Ascending aorta (tissue), 2 donors: ENCODE measurements around the gene CLDN24. TPM values are rescaled to one million over a fixed set of nuclear protein-coding genes. Genes with fewer than 3 reads are reported as not detected.

ENCODE experiments used
- DNase-seq, 2 donors: peaks; one replicate each; pipeline ENCODE4 v3.0.0-alpha.2; 2019; ENCODE audit warnings: low spot score in 2 of 2
- H3K27ac ChIP-seq, 2 donors: fragments of 200-600 bp; sonication (generic); one replicate each; pipeline ENCODE4 v1.5.1; 2016 to 2017; ENCODE audit warnings: mild to moderate bottlenecking in 1 of 2
- H3K27me3 ChIP-seq: fragments of 200-600 bp; sonication (generic); one replicate; pipeline ENCODE4 v1.5.1; 2017
- H3K36me3 ChIP-seq, 2 donors: fragments of 200-600 bp; sonication (generic); one replicate each; pipeline ENCODE4 v1.5.1; 2016
- H3K4me1 ChIP-seq, 2 donors: fragments of 200-600 bp; sonication (generic); one replicate each; pipeline ENCODE4 v1.5.1; 2016 to 2017; ENCODE audit warnings: mild to moderate bottlenecking in 1 of 2
- H3K4me3 ChIP-seq, 2 donors: fragments of 200-600 bp; sonication (generic); one replicate each; pipeline ENCODE4 v1.5.1; 2016 to 2017; ENCODE audit warnings: mild to moderate bottlenecking in 1 of 2
- H3K9me3 ChIP-seq, 2 donors: fragments of 200-600 bp; sonication (generic); one replicate each; pipeline ENCODE4 v1.5.1; 2016
- intact Hi-C: fragments of 100-400 bp; cut with DNase I; formaldehyde crosslinking; loops from one replicate; pipeline ENCODE4 v1.15.1; 2023
- total RNA-seq: library from RNA; depleted of rRNA; stranded (reverse); fragments of >200 nt; gene quantifications from one replicate; pipeline ENCODE4 v1.1.0, GENCODE V29; 2016
- TF ChIP-seq, protein P1 (sequence below), 3 experiments: fragments of 200-600 bp in 2 of 3; fragments of 450-650 bp in 1 of 3; sonication (generic) in 2 of 3; IDR thresholded peaks; one replicate each; pipeline ENCODE4 v1.5.1; 2016 to 2019; ENCODE audit warnings: antibody characterized with exemption in 3 of 3, mild to moderate bottlenecking in 1 of 3, moderate library complexity in 1 of 3

Gene CLDN24
- not detected for total RNA-seq

DNA sequence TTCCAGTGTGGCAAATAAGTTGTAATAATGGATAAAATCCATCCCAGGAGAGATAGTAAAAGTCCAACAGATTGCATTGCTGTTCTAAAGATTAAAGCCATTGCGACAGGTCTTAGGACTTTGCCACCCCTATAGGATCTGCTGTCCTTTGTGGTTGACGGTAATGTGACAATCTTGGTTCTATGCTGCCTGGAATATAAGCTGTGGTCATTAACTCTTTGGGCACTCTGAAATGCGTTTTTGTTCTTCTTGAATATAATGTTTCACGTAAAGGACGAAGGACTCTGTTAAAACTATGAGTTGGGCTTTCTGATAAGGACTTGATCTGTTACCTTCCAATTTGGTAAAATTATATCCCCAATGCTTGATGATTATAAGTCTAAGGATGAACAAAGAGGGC lies at the start of gene CLDN24:
TSS of gene CLDN24 (minus strand) at position 101 of the 400 bp plus-strand sequence. CDS start at position 101, 0 bp downstream.
- TF ChIP-seq, protein P1, sequence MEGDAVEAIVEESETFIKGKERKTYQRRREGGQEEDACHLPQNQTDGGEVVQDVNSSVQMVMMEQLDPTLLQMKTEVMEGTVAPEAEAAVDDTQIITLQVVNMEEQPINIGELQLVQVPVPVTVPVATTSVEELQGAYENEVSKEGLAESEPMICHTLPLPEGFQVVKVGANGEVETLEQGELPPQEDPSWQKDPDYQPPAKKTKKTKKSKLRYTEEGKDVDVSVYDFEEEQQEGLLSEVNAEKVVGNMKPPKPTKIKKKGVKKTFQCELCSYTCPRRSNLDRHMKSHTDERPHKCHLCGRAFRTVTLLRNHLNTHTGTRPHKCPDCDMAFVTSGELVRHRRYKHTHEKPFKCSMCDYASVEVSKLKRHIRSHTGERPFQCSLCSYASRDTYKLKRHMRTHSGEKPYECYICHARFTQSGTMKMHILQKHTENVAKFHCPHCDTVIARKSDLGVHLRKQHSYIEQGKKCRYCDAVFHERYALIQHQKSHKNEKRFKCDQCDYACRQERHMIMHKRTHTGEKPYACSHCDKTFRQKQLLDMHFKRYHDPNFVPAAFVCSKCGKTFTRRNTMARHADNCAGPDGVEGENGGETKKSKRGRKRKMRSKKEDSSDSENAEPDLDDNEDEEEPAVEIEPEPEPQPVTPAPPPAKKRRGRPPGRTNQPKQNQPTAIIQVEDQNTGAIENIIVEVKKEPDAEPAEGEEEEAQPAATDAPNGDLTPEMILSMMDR (IDR thresholded peaks at IDR 0.05) = no peak
- H3K9me3 ChIP-seq = no peaks in the 10 kb centered on the region
- intact Hi-C loops = no loop called here
- no peaks in the 10 kb centered on the region for H3K4me1 ChIP-seq
- peaks cover 0 to 4% of the 10 kb centered on the region in 2 donors for H3K36me3 ChIP-seq
- no peak for DNase-seq
- no peak within 1 kb of the TSS for H3K4me3 ChIP-seq
- no peaks in the 10 kb centered on the region for H3K27me3 ChIP-seq
- H3K27ac ChIP-seq = no peak within 1 kb of the TSS

DNA sequence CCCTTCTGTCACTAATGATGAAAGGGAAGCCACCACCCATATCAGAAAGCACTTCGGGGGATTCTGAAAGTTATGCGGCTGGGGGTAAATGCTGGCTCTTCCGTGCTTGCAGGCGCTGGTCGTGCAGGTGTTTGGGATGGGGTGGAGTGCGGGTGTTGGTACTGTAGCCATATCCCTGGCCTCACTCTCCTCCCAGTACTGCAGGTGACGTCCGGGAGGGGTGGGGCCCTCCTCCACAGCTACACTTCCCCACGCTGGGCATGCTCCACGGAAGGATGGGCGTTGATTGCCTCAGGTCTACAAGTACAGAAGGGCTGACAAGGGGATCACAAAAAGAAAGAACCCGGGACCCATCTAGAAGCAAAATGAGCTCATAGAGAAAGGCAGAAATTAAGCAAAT lies 48.6 kb upstream of the CLDN24 start:
- DNase-seq = no peak
- Histone ChIP-seq H3K9me3 (no peaks in the 10 kb centered on the region), H3K4me3 (no peak overlapping the region), H3K27ac (no peak overlapping the region), H3K4me1 (no peaks in the 10 kb centered on the region), H3K36me3 (no peaks in the 10 kb centered on the region), H3K27me3 (no peaks in the 10 kb centered on the region)
- TF ChIP-seq, protein P1 (IDR thresholded peaks at IDR 0.05) = no peak
- intact Hi-C loops = no loop called here

DNA sequence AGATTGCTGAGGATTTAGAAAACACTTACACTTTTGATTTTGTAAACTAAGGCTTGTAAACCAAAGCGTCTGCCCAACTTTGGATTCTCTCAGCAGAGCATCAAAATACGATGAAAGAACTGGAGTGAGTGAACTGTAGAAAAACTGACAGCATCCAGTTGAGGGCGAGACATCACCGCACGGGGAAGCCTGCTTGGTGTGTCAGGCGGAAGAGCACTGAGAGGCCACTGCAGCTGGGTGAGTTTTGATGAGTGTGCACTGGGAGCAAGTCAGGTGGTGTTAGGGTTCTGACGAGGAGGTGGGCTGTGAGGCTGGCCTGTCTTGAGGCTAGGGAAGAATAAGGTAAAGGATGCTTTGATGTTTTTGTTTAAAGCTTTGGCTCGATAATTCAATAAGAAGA lies 46.8 kb upstream of the CLDN24 start:
- Histone ChIP-seq H3K9me3 (no peaks in the 10 kb centered on the region), H3K27ac (no peak overlapping the region), H3K27me3 (no peaks in the 10 kb centered on the region), H3K4me3 (no peak overlapping the region), H3K4me1 (no peaks in the 10 kb centered on the region), H3K36me3 (no peaks in the 10 kb centered on the region)
- intact Hi-C loops = no loop called here
- TF ChIP-seq, protein P1 (IDR thresholded peaks at IDR 0.05) = no peak
- DNase-seq = no peak

DNA sequence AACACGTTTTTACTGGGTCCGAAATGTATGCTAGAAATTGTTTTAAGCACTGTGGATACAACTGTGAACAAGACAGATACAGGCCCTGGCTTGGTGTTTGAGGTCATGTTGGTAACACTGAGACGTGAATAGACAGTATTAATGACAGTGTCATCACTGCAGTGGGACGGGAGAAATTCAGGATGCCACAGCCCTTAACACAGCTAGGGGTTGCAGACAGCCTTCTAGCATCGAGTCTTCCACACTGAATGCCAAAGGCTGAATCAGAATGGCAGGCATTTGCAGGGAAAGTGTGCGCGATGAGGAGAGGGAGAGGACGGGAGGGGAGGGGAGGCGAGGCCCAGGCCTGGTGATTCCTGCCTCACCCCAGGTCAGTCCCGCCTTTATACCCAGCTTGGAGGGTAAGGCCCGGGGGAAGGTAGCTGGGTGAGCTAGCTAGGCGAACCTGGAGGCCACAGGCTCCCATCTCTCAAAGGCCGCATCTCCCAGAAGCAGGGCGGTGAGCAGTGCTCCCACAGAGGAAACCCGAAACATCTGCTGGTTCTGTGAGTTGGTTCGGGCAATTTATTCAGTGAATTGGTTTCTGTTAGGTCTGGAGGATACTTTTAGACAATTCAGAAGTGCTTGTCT lies 44.1 kb upstream of the CLDN24 start:
- no peak overlapping the region for H3K27ac ChIP-seq
- no peaks in the 10 kb centered on the region for H3K4me1 ChIP-seq
- no peak for DNase-seq
- no peak overlapping the region for H3K4me3 ChIP-seq
- TF ChIP-seq, protein P1 (IDR thresholded peaks at IDR 0.05) = no peak
- no peaks in the 10 kb centered on the region for H3K9me3 ChIP-seq
- no peaks in the 10 kb centered on the region for H3K36me3 ChIP-seq
- intact Hi-C loops = no loop called here
- no peaks in the 10 kb centered on the region for H3K27me3 ChIP-seq

DNA sequence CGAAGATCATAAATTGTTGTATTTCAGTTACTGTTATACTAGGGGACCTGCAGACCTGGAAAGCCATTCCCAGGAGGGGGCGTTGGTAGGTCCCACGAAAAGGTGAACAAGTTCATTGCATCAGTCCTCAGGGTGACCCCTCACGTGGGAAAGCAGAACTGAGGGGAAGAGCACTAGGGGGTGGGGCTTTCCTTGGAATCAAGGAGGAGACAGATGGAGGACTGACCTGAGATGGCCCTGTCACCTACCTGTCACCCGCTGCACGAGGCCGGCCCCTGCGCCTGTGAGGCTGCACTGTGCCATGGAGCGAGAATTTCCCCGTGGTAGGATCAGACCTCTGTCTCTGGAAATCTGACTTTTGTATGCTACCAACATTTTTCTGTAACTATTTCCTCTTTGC lies 41.8 kb upstream of the CLDN24 start:
- TF ChIP-seq, protein P1 (IDR thresholded peaks at IDR 0.05) = no peak
- no peak for DNase-seq
- H3K4me3 ChIP-seq = no peak overlapping the region
- no peaks in the 10 kb centered on the region for H3K27me3 ChIP-seq
- H3K27ac ChIP-seq = no peak overlapping the region
- no peaks in the 10 kb centered on the region for H3K36me3 ChIP-seq
- H3K4me1 ChIP-seq = no peaks in the 10 kb centered on the region
- H3K9me3 ChIP-seq = no peaks in the 10 kb centered on the region
- intact Hi-C loops = no loop called here
